ENCODE data around the gene DNAJC1. TPM values are rescaled to one million over a fixed set of nuclear protein-coding genes. Genes with fewer than 3 reads are reported as not detected.
A peak's percentile ranks its signal among the peaks of the same experiment; 100 is the strongest.

Gene DNAJC1
- total and polyA plus RNA-seq, 2 of the 8 experiments (the other 6 are each of a cell fraction or from before 2014, with no cell fraction given): 6.8 to 14.8 TPM

- no peak for TF ChIP-seq EP300 (IDR thresholded peaks at IDR 0.05; ENCODE audit: borderline replicate concordance in 1 of 2, low read depth in 2 of 2, low read length in 2 of 2)
- 0 out of 2 replicates have a peak, but pooled peaks have one; percentile 41 for TF ChIP-seq TBP (IDR thresholded peaks at IDR 0.05; ENCODE audit: low read depth, low read length)
- TF ChIP-seq BRCA1 (IDR thresholded peaks at IDR 0.05; ENCODE audit: low read depth, low read length): no peak
- TF ChIP-seq SIN3A (conservative IDR thresholded peaks at IDR 0.05 in 1 of 2, IDR thresholded peaks at IDR 0.05 in 1 of 2; ENCODE audit: low read depth in 1 of 2, low read length in 2 of 2): peak; percentile 84; a peak in 3 of 4 replicates
- TF ChIP-seq KDM1A (IDR thresholded peaks at IDR 0.05; ENCODE audit: borderline replicate concordance, low read length): no peak
- TF ChIP-seq ZNF274 (IDR thresholded peaks at IDR 0.05; ENCODE audit: borderline replicate concordance, extremely low read depth, low read length): no peak
- no peak for TF ChIP-seq RFX5 (IDR thresholded peaks at IDR 0.05; ENCODE audit: borderline replicate concordance, low read depth, low read length)
- no peak for TF ChIP-seq CEBPB (IDR thresholded peaks at IDR 0.05; ENCODE audit: low read depth, low read length)
- TF ChIP-seq GTF2F1 (IDR thresholded peaks at IDR 0.05; ENCODE audit: borderline replicate concordance, low read depth, low read length): no peak
- no peak for TF ChIP-seq POLR2A (IDR thresholded peaks at IDR 0.05; ENCODE audit: control extremely low read depth in 1 of 2, low read depth in 2 of 2, low read length in 2 of 2)
- TF ChIP-seq TCF12 (IDR thresholded peaks at IDR 0.05; ENCODE audit: low read depth, low read length): no peak
- no peak for TF ChIP-seq EZH2 (IDR thresholded peaks at IDR 0.05; ENCODE audit: low read depth, low read length, severe bottlenecking)
- TF ChIP-seq TEAD4 (IDR thresholded peaks at IDR 0.05; ENCODE audit: low read depth, low read length): no peak
Measured at GRCh38 chr10:21807180-21807579, 196.3 kb downstream of the DNAJC1 start (continued).
